ENCODE measurements around the gene CYP19A1.

The CYP19A1 gene

DNA sequence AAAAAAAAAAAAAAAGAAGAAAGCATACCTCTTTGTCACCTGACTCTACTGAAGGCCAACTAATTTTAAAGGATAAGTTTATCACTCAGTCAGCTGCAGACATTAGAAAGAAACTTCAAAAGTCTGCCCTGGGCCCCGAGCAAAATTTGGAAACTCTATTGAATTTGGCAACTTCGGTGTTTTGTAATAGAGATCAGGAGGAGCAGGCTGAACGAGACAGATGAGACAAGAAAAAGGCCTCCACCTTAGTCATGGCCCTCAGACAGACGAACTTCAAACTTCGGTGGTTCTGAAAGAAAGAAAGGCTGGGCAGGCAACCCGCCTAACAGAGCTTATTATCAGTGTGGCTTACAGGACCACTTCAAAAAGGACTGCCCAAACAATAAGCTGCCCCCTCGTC is 21.6 kb upstream of the CYP19A1 start:
- DNase-seq (ENCODE audit: low spot score): no peak

GRCh38 chr15:51356983-51357382 is 18.6 kb upstream of the CYP19A1 start:
- no peak for DNase-seq (ENCODE audit: low spot score)

GRCh38 chr15:51356147-51356546 is 17.8 kb upstream of the CYP19A1 start:
- DNase-seq (ENCODE audit: low spot score): no peak

DNA sequence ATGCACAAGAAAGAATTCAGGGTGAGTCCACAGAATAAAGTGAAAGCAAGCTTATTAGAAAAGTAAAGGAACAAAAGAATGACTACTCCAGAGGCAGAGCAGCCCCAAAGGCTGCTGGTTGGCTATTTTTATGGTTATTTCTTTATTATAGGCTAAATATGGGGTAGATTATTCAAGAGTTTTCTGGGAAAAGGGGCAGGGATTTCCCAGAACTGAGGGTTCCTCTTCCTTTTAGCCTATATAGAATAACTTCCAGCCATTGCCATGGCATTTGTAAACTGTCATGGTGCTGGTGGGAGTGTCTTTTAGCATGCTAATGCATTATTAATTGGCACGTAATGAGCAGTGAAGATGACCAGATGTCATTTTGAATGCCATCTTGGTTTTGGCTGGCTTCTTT is 16.7 kb upstream of the CYP19A1 start:
- no peak for DNase-seq (ENCODE audit: low spot score)

DNA sequence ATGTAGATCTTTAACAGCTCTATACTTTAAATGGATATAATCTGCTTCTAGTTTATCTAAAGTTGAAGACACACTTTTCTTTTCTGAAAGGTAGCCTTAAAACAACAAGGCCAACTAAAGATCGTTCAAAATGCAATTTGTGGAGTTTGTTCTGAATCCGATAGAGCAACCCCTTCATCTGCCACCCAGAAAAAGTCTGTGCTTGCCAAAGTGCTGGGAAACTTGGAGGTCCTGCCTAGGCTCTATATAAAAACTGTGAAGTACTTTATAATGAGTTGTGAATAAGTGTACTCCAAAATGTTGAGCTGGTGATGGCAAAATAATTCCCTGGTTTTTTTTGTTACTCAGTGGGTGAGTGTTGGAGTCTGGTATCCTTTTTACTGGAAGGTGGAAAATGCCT is 15.6 kb upstream of the CYP19A1 start:
- no peak for DNase-seq (ENCODE audit: low spot score)

- no peak for DNase-seq (ENCODE audit: low spot score)
Measured at GRCh38 chr15:51350723-51351122, 12.3 kb upstream of the CYP19A1 start.

DNA sequence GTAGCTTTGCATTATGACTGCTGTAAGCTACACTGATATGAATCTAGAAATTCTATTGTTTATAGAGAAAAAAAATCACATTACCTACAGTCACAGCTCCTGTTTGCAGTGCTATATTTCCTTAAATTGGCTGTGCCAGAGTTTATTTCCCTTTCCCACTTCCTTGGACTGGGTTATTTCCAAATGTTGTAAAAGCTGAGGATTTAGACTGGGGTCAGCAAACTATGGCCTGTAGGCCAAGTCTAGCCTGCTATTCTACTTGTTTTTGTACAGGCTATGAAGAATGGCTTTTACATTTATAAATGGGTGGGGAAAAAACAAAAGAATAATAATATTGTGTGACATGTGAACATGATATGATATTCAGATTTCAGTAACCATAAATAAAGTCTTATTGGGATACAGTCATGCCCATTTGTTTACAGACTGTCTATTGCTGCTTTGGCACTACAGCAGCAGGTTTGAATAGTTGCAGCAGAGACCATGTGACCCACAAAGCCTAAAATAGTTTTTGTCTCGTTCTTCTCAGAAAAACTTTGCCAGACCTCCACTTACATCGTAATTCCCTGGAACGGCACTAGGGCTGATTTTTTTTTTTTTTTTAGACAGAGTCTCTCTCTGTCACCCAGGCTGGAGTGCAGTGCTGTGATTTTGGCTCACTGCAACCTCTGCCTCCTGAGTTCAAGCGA is 10.9 kb upstream of the CYP19A1 start:
- peak; percentile 26 for DNase-seq (ENCODE audit: low spot score)

GRCh38 chr15:51348688-51349087 is 10.3 kb upstream of the CYP19A1 start:
- no peak for DNase-seq (ENCODE audit: low spot score)

DNA sequence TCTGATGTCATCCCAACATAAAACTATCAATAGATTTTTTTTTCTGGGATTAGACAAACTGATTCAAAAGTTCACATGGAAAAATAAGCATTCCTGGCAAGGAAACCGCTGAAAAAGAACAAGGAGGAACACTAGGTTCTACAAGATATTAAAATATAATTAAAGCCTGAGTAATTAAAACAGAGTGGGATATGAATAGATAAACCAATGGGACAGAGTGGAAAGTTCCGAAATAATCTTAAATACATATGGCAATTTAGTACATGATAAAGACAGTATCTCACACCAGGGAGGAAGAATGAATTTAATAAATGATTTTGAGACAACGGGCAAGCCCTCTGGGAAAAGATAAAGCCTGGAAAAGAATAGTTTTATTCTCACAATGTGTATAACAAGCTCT is 7.7 kb upstream of the CYP19A1 start:
- no peak for DNase-seq (ENCODE audit: low spot score)

DNA sequence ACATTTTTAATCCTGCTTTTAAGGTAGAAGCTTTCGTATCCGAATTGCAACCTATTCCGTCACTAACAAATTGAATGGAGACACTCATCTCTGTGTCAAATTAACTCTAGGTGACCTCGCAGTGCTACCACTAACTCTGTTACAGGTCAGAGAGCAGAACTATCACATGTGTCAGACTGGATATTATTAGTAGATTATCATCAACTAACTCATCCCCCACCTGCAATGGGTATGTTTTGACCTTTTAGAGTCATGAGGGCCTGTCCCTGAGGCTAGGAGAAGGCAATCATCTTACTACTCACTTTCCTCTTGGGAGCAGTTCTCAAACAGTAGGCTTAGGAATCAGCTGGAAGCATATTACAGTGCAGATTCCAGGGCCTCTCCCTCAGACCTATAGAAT is 5.1 kb upstream of the CYP19A1 start:
- no peak for DNase-seq (ENCODE audit: low spot score)

GRCh38 chr15:51342227-51342999 is 4.0 kb upstream of the CYP19A1 start:
- no peak for DNase-seq (ENCODE audit: low spot score)

- peak; percentile 62 for DNase-seq (ENCODE audit: low spot score)
Measured at GRCh38 chr15:51341366-51342226, 3.2 kb upstream of the CYP19A1 start, which contains the start of gene GLDN. Gene GLDN (plus strand): TSS chr15:51341655. CDS start chr15:51341685, 30 bp downstream.

- no peak for DNase-seq (ENCODE audit: low spot score)
Measured at GRCh38 chr15:51335538-51336410, 2.6 kb downstream of the CYP19A1 start.

- DNase-seq (ENCODE audit: low spot score): no peak
Measured at GRCh38 chr15:51335087-51335486, 3.3 kb downstream of the CYP19A1 start.

DNA sequence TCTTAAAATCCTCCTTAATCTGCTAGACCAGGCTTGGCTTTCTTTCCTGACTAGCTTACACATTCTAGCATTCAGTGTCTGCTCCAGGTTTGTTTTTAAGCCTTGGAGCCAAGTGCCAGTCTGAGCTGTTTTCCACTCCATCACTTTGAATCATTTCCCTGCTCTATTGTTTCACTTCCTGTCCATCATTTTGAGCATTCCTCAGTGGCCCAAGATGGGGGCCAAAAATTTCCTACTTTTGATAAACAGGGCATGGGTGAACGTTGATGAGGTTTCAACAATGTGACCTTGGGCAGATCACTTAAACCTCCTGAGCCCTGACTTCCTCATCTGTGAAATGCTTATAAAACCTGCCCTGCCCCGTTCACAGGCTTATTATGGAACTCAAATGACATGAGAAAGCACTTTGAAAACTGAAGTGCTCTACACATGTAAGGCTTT is 4.4 kb downstream of the CYP19A1 start:
- DNase-seq (ENCODE audit: low spot score): no peak

DNA sequence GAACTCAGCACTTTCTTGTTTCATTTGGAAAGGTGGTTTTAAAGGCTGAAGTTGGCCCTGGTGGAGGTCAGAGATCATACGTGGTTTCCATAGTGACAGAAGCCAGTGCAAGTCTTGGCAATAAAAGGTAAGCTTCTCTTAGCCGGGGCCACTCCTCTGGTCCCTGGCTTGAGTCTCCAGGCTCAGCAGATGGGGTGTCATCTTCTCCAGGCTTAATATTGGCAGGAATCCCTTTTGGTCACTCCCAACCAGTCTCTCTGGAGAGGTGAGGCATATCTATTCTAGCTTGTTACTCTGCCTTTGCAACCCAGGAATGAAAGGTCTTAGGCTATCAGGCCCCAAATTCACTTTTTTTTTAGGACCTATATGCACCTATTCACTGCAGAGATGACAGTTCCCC is 4.8 kb downstream of the CYP19A1 start:
- DNase-seq (ENCODE audit: low spot score): no peak

DNA sequence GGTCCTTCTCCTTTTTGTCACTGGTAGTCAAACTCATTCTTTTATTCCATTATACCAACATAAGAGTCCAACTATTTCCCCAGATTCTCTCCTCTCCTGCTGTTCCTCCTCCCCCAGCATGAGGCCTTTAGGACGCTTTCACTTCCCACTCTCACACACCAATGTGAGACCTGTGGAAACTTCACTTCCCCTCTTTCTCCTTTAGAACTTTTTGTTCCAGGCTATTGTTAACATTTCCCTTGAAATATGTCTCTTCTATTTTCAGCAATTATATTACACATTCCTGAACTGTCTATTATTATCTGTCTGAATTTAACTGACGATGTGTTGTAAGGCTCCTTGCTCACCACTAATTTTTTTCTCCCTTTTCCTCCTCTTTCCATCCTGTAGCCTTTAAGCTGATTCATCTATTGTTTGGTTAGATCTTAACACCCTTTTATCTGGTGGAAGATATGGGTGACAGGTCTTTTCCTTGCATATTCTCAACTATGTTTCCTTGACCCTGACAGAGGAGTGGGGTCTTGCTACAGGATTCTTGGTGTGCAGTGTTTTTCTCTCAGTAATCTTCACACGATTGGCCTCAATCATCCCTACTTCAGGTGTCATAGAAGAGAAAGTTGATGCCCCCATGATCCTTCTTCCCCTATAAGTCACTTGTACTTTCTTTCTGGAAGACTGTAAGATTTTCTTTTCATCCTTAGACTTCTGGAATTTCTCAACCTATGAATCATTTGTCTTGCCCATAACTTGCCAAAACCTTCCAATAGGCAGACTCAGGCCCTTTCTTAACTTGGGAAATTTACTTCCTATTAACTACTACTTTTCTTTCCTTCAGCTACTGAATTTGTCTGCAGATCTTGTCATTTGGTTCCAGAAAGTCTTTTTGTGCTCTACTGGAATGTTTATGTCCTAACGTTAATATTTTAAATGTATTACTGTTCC is 5.9 kb downstream of the CYP19A1 start:
- DNase-seq (ENCODE audit: low spot score): peak; percentile 53

DNA sequence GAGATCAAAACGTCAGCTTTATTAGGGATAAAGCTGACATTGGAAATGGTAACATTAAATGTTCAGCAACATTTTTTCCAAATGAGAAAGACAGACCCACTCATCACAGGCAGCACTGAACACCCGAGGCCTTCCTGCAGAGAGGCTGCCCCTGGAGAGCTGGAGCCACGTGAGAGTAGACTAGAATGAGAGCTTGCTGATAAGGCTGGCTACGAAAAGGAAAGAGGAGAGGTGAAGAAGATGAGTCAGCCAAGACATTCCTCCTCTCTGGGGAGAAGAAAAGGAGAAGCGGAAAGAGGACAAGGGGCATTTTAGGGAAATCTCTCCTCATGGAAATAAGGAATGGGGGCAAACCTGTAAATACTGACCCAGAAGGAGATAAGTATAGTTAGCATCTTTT is 7.3 kb downstream of the CYP19A1 start:
- DNase-seq (ENCODE audit: low spot score): no peak

GRCh38 chr15:51328926-51329325 is 9.5 kb downstream of the CYP19A1 start:
- DNase-seq (ENCODE audit: low spot score): no peak

DNA sequence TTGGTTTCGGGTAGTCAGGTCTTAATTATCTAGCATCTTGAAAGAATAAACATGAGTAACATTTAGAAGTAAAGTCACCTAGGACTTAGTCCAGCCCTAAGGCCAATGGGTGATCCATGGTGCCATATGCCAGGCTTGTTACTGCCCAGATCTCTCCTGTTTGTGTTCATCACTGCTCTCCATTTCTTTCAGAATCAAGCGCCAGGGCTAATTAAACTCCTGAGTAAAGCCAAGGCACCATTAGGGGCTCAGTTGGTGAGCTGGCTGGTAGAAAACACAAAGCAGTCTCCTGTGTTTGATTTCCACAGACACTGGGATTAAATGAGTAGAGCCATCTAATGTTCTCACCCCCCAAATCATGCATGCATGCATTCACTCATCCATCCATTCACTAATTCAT is 11.3 kb downstream of the CYP19A1 start:
- no peak for DNase-seq (ENCODE audit: low spot score)

Measured in AG20443 (cell line).